Pancreas (tissue), 10 donors: ENCODE measurements around the gene ZNF683. TPM values are rescaled to one million over a fixed set of nuclear protein-coding genes. Genes with fewer than 3 reads are reported as not detected.

Experiments used
- ATAC-seq, 4 donors: fragments of 200-7000 bp; cut with Tn5 transposase; one replicate each; pipeline versions ENCODE4 v1.8.0 to v1.9.1; 2020; ENCODE audit warnings: mild to moderate bottlenecking in 4 of 4, moderate library complexity in 4 of 4
- DNase-seq, 6 donors: peaks; one replicate each; pipeline ENCODE4 v3.0.0-alpha.2; 2020
- FAIRE-seq: peaks from 2 replicates; lab custom pipeline; 2012; peaks lifted over from hg19 to GRCh38; lab: Jason Lieb, UNC
- H3K27ac ChIP-seq, 4 donors: fragments of 200-600 bp; sonication (generic); 1 replicate in 3 of 4; 2 replicates in 1 of 4; pipeline versions ENCODE4 v1.5.0 to v1.8.0; 2020
- H3K27me3 ChIP-seq, 4 donors: fragments of 200-600 bp; one replicate each; pipeline ENCODE4 v1.8.0; 2021
- H3K36me3 ChIP-seq, 3 donors: fragments of 200-600 bp; sonication (generic) in 1 of 3; one replicate each; pipeline versions ENCODE4 v1.5.0 to v1.8.0; 2020 to 2021
- H3K4me1 ChIP-seq, 3 donors: fragments of 200-600 bp; one replicate each; pipeline ENCODE4 v1.8.0; 2021
- H3K4me3 ChIP-seq, 4 donors: fragments of 200-600 bp; sonication (generic) in 2 of 4; one replicate each; pipeline versions ENCODE4 v1.5.0 to v1.8.0; 2020 to 2021
- H3K9me3 ChIP-seq, 4 donors: fragments of 200-600 bp; one replicate each; pipeline ENCODE4 v1.8.0; 2021
- WGBS, 2 donors: extraction: QIAGEN DNeasy Blood & Tissue Kit; methylation state at CpG; one replicate each; pipeline ENCODE4 v1.1.7; 2013; 5-methylcytosine and 5-hydroxymethylcytosine counted together
- intact Hi-C, 3 donors: fragments of 100-400 bp; cut with DNase I; formaldehyde crosslinking; loops; one replicate each; pipeline versions ENCODE4 v1.11.1 to v1.14.2; 2022
- polyA plus RNA-seq, 2 donors: library from polyadenylated mRNA; stranded (reverse); fragments of 200-250 nt; gene quantifications; one replicate each; pipeline ENCODE4 v1.2.3, GENCODE V29; 2013
- total RNA-seq, 6 donors: library from RNA; stranded (reverse); fragmentation: NEBNext Ultra II Directional in 4 of 6; extraction: Animal tissue kit (Norgen Biotek cat#: 25700) in 4 of 6; gene quantifications; one replicate each; pipeline versions ENCODE4 v1.2.1 to v1.2.4, GENCODE V29; 2021 to 2023
- TF ChIP-seq, protein P1 (sequence below), 4 donors: fragments of 200-600 bp; sonication (generic) in 3 of 4; IDR thresholded peaks; one replicate each; pipeline versions ENCODE4 v1.5.0 to v1.8.0; 2021; ENCODE audit warnings: antibody characterized with exemption in 4 of 4
- donor health status: healthy with polysubstance abuse.
- donor health status: DM: no; HTN: no; CAD: no; lungs with moderate emphysema.
- donor health status: DM: no; HTN: no; CAD: no.
- donor health status: control.
- donor health status: control.
- donor health status: Bipolar disorder and iron deficiency.
- donor health status: DM: yes; HTN: yes; CAD: no.
- donor health status: DM: no; HTN: no; CAD: no.
- donor health status: DM: no; HTN: no; CAD: no.
- donor health status: DM: yes; HTN: yes; CAD: no.

Gene ZNF683
- total and polyA plus RNA-seq, 8 donors: 0.12 to 0.47 (median 0.27) TPM; not detected in 4

DNA sequence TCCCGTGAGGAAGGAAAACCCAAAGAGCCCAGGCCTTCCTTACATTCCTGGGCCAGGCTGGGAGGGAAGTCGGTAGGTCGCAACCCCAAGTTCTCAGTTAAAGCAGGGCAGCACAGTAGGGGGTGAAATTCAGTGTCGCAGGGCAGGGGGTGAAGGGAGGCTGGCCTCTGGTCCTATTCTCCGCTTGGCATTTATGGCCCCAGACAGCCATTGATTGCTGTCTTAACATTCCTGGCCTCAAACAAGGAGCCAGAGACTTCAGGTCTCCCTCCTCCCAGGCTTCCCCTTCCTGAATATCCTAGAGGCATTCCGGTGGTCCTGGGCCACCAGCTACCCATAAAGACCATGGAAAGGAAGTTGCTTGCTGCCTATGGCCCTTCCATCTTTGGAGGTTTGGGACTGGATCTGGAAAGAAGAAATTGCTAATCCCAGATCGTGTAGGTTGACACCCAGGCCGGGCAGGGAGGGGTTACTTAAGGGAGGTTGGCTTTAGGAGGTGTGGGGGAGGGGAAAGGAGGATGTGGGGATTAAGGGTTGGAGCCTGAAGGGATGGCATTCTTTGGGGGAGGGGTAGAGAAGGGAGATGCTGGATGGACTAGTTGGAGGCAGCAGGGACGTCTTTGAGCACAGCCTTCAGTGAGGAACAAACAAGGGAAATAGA is 39.8 kb upstream of the ZNF683 start:
- no peak overlapping the region for H3K27ac ChIP-seq
- no peaks in the 10 kb centered on the region for H3K36me3 ChIP-seq
- H3K9me3 ChIP-seq: no peaks in the 10 kb centered on the region
- FAIRE-seq (no peak), DNase-seq (no peak), ATAC-seq (no peak)
- TF ChIP-seq, protein P1, sequence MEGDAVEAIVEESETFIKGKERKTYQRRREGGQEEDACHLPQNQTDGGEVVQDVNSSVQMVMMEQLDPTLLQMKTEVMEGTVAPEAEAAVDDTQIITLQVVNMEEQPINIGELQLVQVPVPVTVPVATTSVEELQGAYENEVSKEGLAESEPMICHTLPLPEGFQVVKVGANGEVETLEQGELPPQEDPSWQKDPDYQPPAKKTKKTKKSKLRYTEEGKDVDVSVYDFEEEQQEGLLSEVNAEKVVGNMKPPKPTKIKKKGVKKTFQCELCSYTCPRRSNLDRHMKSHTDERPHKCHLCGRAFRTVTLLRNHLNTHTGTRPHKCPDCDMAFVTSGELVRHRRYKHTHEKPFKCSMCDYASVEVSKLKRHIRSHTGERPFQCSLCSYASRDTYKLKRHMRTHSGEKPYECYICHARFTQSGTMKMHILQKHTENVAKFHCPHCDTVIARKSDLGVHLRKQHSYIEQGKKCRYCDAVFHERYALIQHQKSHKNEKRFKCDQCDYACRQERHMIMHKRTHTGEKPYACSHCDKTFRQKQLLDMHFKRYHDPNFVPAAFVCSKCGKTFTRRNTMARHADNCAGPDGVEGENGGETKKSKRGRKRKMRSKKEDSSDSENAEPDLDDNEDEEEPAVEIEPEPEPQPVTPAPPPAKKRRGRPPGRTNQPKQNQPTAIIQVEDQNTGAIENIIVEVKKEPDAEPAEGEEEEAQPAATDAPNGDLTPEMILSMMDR (IDR thresholded peaks at IDR 0.05): no peak
- no peak overlapping the region for H3K4me3 ChIP-seq
- 19 to 25% methylated on average over 9 of the region's 9 CpGs for WGBS, 2 donors
- H3K27me3 ChIP-seq: peaks cover 0 to 28% (median 0%) of the 10 kb centered on the region in 4 donors
- intact Hi-C loops: no loop called here
- H3K4me1 ChIP-seq: no peaks in the 10 kb centered on the region

DNA sequence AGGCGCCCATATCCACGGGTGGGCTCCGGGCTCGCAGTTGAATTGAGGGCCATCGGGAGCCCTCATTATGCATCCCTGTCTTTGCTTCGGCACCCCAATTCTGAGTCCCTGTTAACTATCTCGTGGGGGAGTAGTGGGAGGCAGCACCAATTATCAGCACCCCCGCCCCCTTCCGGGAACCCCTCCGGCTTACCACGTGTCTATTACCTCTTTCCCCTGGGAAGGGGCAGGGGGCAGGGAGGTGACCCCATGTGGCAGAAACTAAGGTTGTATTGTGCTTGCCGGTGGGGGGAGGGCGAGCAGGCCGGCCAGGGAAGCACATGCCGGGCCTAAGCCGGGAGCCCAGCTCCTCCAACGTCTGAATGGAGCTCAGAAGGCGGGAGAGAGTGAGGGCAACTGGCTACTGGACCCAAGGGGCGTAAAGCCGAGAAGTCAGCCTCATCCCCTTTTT is 39.1 kb upstream of the ZNF683 start:
- H3K4me3 ChIP-seq: no peak overlapping the region
- no peaks in the 10 kb centered on the region for H3K36me3 ChIP-seq
- intact Hi-C loops: no loop called here
- DNase-seq (no peak), FAIRE-seq (no peak), ATAC-seq (no peak)
- peaks cover 0 to 28% (median 0%) of the 10 kb centered on the region in 4 donors for H3K27me3 ChIP-seq
- TF ChIP-seq, protein P1 (IDR thresholded peaks at IDR 0.05): no peak
- WGBS, 2 donors: 10 to 14% methylated on average over 20 of the region's 20 CpGs
- H3K4me1 ChIP-seq: no peaks in the 10 kb centered on the region
- no peaks in the 10 kb centered on the region for H3K9me3 ChIP-seq
- H3K27ac ChIP-seq: no peak overlapping the region

DNA sequence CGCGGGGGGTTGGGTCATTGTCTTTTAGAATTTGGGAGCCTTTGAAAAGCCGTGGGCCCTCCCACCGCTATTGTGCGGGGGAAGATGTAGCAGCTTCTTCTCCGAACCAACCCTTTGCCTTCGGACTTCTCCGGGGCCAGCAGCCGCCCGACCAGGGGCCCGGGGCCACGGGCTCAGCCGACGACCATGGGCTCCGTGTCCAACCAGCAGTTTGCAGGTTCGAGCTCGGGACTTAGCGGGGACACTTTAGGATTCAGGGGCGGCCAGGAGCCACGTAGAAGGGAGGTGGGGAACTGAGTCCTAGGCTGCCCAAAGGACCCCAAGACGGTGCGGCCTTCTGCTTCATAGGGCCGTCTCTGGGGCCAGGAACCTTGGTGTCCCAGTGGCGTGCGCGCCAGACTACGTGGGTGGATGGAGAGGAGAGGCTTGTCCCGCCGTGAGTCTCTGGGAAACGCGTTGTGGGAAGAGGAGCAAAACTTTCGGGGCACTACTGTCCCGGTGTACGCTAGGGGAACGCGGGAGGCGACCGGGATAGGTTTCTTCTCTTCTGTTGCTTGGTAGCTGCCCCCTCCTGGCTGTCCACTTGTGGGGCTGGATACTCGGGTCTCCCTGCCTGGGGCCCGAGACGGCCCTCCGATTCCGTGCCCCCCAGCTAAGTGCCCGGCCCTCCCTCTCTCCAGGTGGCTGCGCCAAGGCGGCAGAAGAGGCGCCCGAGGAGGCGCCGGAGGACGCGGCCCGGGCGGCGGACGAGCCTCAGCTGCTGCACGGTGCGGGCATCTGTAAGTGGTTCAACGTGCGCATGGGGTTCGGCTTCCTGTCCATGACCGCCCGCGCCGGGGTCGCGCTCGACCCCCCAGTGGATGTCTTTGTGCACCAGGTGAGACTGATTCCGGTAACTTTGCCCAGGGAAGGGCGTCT is 38.4 kb upstream of the ZNF683 start, which contains the start of gene LIN28A:
Gene LIN28A (plus strand): TSS at position 112 of the 918 bp plus-strand sequence. CDS start 75 bp downstream, at position 187.
- peaks cover 0 to 28% (median 0%) of the 10 kb centered on the region in 4 donors for H3K27me3 ChIP-seq
- no peaks in the 10 kb centered on the region for H3K4me1 ChIP-seq
- DNase-seq (peak in 1 of 6 donors; percentile 57), ATAC-seq (no peak), FAIRE-seq (no peak)
- WGBS, 2 donors: 4% methylated on average over 58 to 70 of the region's 70 CpGs
- H3K9me3 ChIP-seq: no peaks in the 10 kb centered on the region
- TF ChIP-seq, protein P1 (IDR thresholded peaks at IDR 0.05): no peak
- no peaks in the 10 kb centered on the region for H3K36me3 ChIP-seq
- no peak within 1 kb of the TSS for H3K4me3 ChIP-seq
- H3K27ac ChIP-seq: no peak within 1 kb of the TSS
- intact Hi-C loops: no loop called here

DNA sequence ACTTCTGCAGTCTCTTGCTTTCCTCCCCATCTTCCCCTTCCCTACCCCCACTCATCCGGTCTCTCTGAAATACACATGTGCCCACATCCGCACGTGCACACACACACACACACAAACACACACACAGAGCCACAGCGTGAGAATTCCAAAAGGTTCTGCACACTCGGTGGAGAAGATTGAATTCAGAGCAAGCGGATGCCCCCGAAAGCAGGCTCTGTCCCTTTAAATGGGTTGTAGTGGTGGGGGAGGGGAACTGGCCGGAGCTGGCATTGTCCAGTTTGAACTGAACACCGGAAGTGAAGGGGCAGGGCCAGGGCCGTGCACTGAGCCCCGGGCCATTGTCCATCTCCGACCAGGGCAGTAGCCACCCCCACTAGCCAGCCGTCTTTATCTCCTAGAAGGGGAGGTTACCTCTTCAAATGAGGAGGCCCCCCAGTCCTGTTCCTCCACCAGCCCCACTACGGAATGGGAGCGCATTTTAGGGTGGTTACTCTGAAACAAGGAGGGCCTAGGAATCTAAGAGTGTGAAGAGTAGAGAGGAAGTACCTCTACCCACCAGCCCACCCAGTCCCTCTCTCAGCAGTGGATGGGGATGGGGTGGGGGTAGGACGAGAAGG is 36.7 kb upstream of the ZNF683 start:
- intact Hi-C loops: no loop called here
- WGBS, 2 donors: 3 to 6% methylated on average over 16 of the region's 16 CpGs

More for the DNA sequence above, 36.7 kb upstream of the ZNF683 start:
- no peaks in the 10 kb centered on the region for H3K4me1 ChIP-seq
- H3K36me3 ChIP-seq: no peaks in the 10 kb centered on the region
- no peak for DNase-seq
- no peak overlapping the region for H3K27ac ChIP-seq
- TF ChIP-seq, protein P1 (IDR thresholded peaks at IDR 0.05): no peak
- H3K27me3 ChIP-seq: peaks cover 0 to 24% (median 0%) of the 10 kb centered on the region in 4 donors
- FAIRE-seq: no peak
- H3K4me3 ChIP-seq: no peak overlapping the region
- ATAC-seq: peak in 1 of 4 donors; percentile 21
- no peaks in the 10 kb centered on the region for H3K9me3 ChIP-seq
